PFSK-1 (cell line): Measurements from ENCODE around the gene DNAAF1.

Source experiments
- FOXP2 ChIP-seq: optimal IDR thresholded peaks from 2 replicates; pipeline ENCODE3; 2011; ENCODE audit warnings: borderline replicate concordance, control low read depth, inconsistent platforms; ENCODE audit not compliant: insufficient read depth; ENCODE audit errors: extremely low read length, extremely low read depth
- POLR2AphosphoS5 ChIP-seq: IDR thresholded peaks from 2 replicates; pipeline ENCODE4 v1.6.1; 2012; ENCODE audit warnings: low read depth, mild to moderate bottlenecking, control low read depth, low read length, moderate library complexity
- REST ChIP-seq, 2 experiments: IDR thresholded peaks; 2 replicates each; pipeline versions ENCODE4 v1.6.1 to v1.8.0; 2011 to 2012; ENCODE audit warnings: low read depth in 2 of 2, low read length in 2 of 2, control low read depth in 1 of 2, inconsistent platforms in 1 of 2, mild to moderate bottlenecking in 1 of 2, moderate library complexity in 1 of 2; ENCODE audit not compliant: insufficient read depth in 1 of 2
- SIN3A ChIP-seq: IDR thresholded peaks from 2 replicates; pipeline ENCODE4 v1.6.1; 2012; ENCODE audit warnings: mild to moderate bottlenecking, low read length, moderate library complexity, borderline replicate concordance; ENCODE audit not compliant: insufficient read depth
- TAF1 ChIP-seq: IDR thresholded peaks from 2 replicates; pipeline ENCODE4 v1.6.1; 2012; ENCODE audit warnings: low read length, control low read depth, borderline replicate concordance; ENCODE audit not compliant: insufficient read depth

The DNAAF1 gene

GRCh38 chr16:84195201-84196093 is 50.3 kb downstream of the DNAAF1 start:
- TF ChIP-seq REST (IDR thresholded peaks at IDR 0.05; ENCODE audit: insufficient read depth in 1 of 2, low read depth in 2 of 2, low read length in 2 of 2) (no peak), SIN3A (no peak), POLR2AphosphoS5 (no peak), TAF1 (no peak), FOXP2 (no peak)

GRCh38 chr16:84196101-84196500 is 51.0 kb downstream of the DNAAF1 start:
- TF ChIP-seq TAF1, result no peak
- TF ChIP-seq SIN3A, result no peak
- TF ChIP-seq POLR2AphosphoS5, result no peak
- no peak for TF ChIP-seq REST (IDR thresholded peaks at IDR 0.05; ENCODE audit: insufficient read depth in 1 of 2, low read depth in 2 of 2, low read length in 2 of 2)
- no peak for TF ChIP-seq FOXP2

GRCh38 chr16:84196727-84197394 is 51.8 kb downstream of the DNAAF1 start:
- no peak for TF ChIP-seq REST (IDR thresholded peaks at IDR 0.05; ENCODE audit: insufficient read depth in 1 of 2, low read depth in 2 of 2, low read length in 2 of 2)
- TF ChIP-seq FOXP2, result no peak
- no peak for TF ChIP-seq POLR2AphosphoS5
- no peak for TF ChIP-seq TAF1
- no peak for TF ChIP-seq SIN3A

GRCh38 chr16:84197466-84198128 is 52.5 kb downstream of the DNAAF1 start:
- TF ChIP-seq FOXP2 (no peak), TAF1 (no peak), REST (IDR thresholded peaks at IDR 0.05; ENCODE audit: insufficient read depth in 1 of 2, low read depth in 2 of 2, low read length in 2 of 2) (no peak), POLR2AphosphoS5 (no peak), SIN3A (no peak)
